Mucosa of gallbladder (tissue), 1 donor: ENCODE results near the gene NDST1. TPM values are rescaled to one million over a fixed set of nuclear protein-coding genes. Genes with fewer than 3 reads are reported as not detected.
"Not testable (repeated sequence)": the region's sequence is repeated elsewhere in the genome, so short reads cannot be mapped to it uniquely, and the experiment has no call there.

Source experiments
- DNase-seq: peaks from one replicate; pipeline ENCODE4 v3.0.0-alpha.2; 2020; ENCODE audit warnings: low spot score
- total RNA-seq: library from RNA; stranded (reverse); gene quantifications from one replicate; pipeline ENCODE4 v1.2.1, GENCODE V29; 2021
- donor health status: DM: no; HTN: no; CAD: no.

NDST1 gene
- total RNA-seq, 1 donor from 2014 or later = 80.7 TPM

- DNase-seq = no peak
Measured at GRCh38 chr5:150508277-150508640, 328 bp downstream of the NDST1 start.

GRCh38 chr5:150508828-150509227, 897 bp downstream of the NDST1 start:
- DNase-seq = no peak

- no peak for DNase-seq
Measured at GRCh38 chr5:150509992-150510391, 2.1 kb downstream of the NDST1 start.

GRCh38 chr5:150510460-150511263, 2.7 kb downstream of the NDST1 start:
- peak; percentile 66 for DNase-seq

GRCh38 chr5:150511578-150512367, 3.8 kb downstream of the NDST1 start:
- peak; percentile 58 for DNase-seq

- no peak for DNase-seq
Measured at GRCh38 chr5:150512368-150512747, 4.4 kb downstream of the NDST1 start.

- DNase-seq = no peak
Measured at GRCh38 chr5:150513375-150514309, 5.7 kb downstream of the NDST1 start.

- peak; percentile 69 for DNase-seq
Measured at GRCh38 chr5:150514708-150515211, 6.8 kb downstream of the NDST1 start.

- no peak for DNase-seq
Measured at GRCh38 chr5:150515446-150515845, 7.5 kb downstream of the NDST1 start.

GRCh38 chr5:150516011-150516410, 8.1 kb downstream of the NDST1 start:
- no peak for DNase-seq

GRCh38 chr5:150517272-150518152, 9.6 kb downstream of the NDST1 start:
- peak; percentile 91 for DNase-seq

- DNase-seq = not testable (repeated sequence)
Measured at GRCh38 chr5:150518712-150519559, 11.0 kb downstream of the NDST1 start.

GRCh38 chr5:150519560-150519945, 11.6 kb downstream of the NDST1 start:
- no peak for DNase-seq

- DNase-seq = no peak
Measured at GRCh38 chr5:150519978-150520377, 12.0 kb downstream of the NDST1 start.

GRCh38 chr5:150520747-150521521, 13.0 kb downstream of the NDST1 start:
- DNase-seq = no peak

GRCh38 chr5:150521522-150521817, 13.5 kb downstream of the NDST1 start:
- DNase-seq = no peak

GRCh38 chr5:150521939-150522503, 14.1 kb downstream of the NDST1 start:
- no peak for DNase-seq

GRCh38 chr5:150522504-150523414, 14.8 kb downstream of the NDST1 start:
- peak; percentile 78 for DNase-seq
